K562 (cell line): Measurements from ENCODE around the gene KLK13.

Experiments
- CTCF ChIP-seq, 3 experiments: IDR thresholded peaks in 2 of 3; conservative IDR thresholded peaks in 1 of 3; 2 replicates each; pipeline ENCODE4 v1.5.1; 2011 to 2012; ENCODE audit warnings: low read length in 3 of 3, mild to moderate bottlenecking in 3 of 3, control low read depth in 2 of 3, improper control_type of control experiment in 1 of 3, inconsistent platforms in 1 of 3, low read depth in 1 of 3, mixed read lengths in 1 of 3, moderate library complexity in 1 of 3; ENCODE audit not compliant: insufficient read depth in 2 of 3
- EP300 ChIP-seq: IDR thresholded peaks from 2 replicates; pipeline ENCODE4 v1.6.1; 2012; ENCODE audit warnings: low read length, improper control_type of control experiment
- EZH2 ChIP-seq: IDR thresholded peaks from 2 replicates; pipeline ENCODE4 v1.6.1; 2012; ENCODE audit warnings: low read depth, mild to moderate bottlenecking, inconsistent platforms, low read length, borderline replicate concordance
- MLX ChIP-seq, 2 experiments: fragments of 450-650 bp in 1 of 2; sonication (generic) in 1 of 2; formaldehyde crosslinking; conservative IDR thresholded peaks; 2 replicates each; pipeline versions ENCODE4 v1.4.0 to v1.8.1; 2020 to 2022; ENCODE audit warnings: mild to moderate bottlenecking in 1 of 2, missing genetic modification reagents in 1 of 2
- NONO ChIP-seq, 2 experiments: fragments of 200-400 bp in 1 of 2; fragments of 450-650 bp in 1 of 2; formaldehyde crosslinking in 1 of 2; IDR thresholded peaks; 2 replicates each; pipeline ENCODE4 v1.6.1; 2017; ENCODE audit warnings: low read depth in 2 of 2, mild to moderate bottlenecking in 2 of 2, moderate library complexity in 2 of 2, low read length in 1 of 2
- OTX1 ChIP-seq: fragments of 450-650 bp; formaldehyde crosslinking; IDR thresholded peaks from 2 replicates; pipeline ENCODE4 v1.4.0; 2022; ENCODE audit warnings: mild to moderate bottlenecking
- POLR2A ChIP-seq: fragments of 450-650 bp; conservative IDR thresholded peaks from 2 replicates; pipeline ENCODE4 v1.6.1; 2016
- RB1 ChIP-seq: fragments of 450-650 bp; IDR thresholded peaks from 2 replicates; pipeline ENCODE4 v1.6.1; 2017; ENCODE audit warnings: low read depth, mild to moderate bottlenecking
- TAF1 ChIP-seq: IDR thresholded peaks from 2 replicates; pipeline ENCODE4 v1.6.1; 2011; ENCODE audit warnings: mild to moderate bottlenecking, low read length, moderate library complexity; ENCODE audit not compliant: insufficient read depth, control insufficient read depth, severe bottlenecking; ENCODE audit errors: extremely low read depth
- ZNF431 ChIP-seq: sonication (generic); formaldehyde crosslinking; IDR thresholded peaks from 2 replicates; pipeline ENCODE4 v1.8.0; 2022; ENCODE audit warnings: mild to moderate bottlenecking, missing genetic modification reagents
- ZZZ3 ChIP-seq: fragments of 450-650 bp; IDR thresholded peaks from 2 replicates; pipeline ENCODE4 v1.6.1; 2016; ENCODE audit warnings: antibody characterized with exemption, mild to moderate bottlenecking, moderate library complexity

GRCh38 chr19:51099047-51099382 is 34.1 kb upstream of the KLK13 start:
- TF ChIP-seq ZZZ3 (no peak), ZNF431 (no peak), POLR2A (no peak), NONO (IDR thresholded peaks at IDR 0.05; ENCODE audit: low read depth in 2 of 2, low read length in 1 of 2) (no peak), OTX1 (no peak), MLX (CRISPR knock-in tag; conservative IDR thresholded peaks at IDR 0.05) (no peak), EZH2 (no peak), CTCF (IDR thresholded peaks at IDR 0.05 in 2 of 3, conservative IDR thresholded peaks at IDR 0.05 in 1 of 3; ENCODE audit: insufficient read depth in 2 of 3, low read depth in 1 of 3, low read length in 3 of 3) (no peak), RB1 (no peak), TAF1 (no peak), EP300 (no peak)
